ENCODE measurements around the gene GJB5.

GRCh38 chr1:34790985-34791384, 36.1 kb downstream of the GJB5 start:
- TF ChIP-seq CTCF (IDR thresholded peaks at IDR 0.05), result no peak
- no peak for TF ChIP-seq POLR2A (IDR thresholded peaks at IDR 0.05)
- TF ChIP-seq POLR2AphosphoS5 (IDR thresholded peaks at IDR 0.05), result no peak
